ENCODE data around the gene CNOT1.

The CNOT1 gene

GRCh38 chr16:58515125-58515870, 114.3 kb downstream of the CNOT1 start, which contains the start of gene SETD6:
TSS of gene SETD6 (plus strand) at chr16:58515517. CDS start at chr16:58515538, 21 bp downstream.
- peak; percentile 86 for DNase-seq

GRCh38 chr16:58513874-58514273, 115.8 kb downstream of the CNOT1 start:
- no peak for DNase-seq

- peak; percentile 89 for DNase-seq
Measured at GRCh38 chr16:58511933-58512815, 117.5 kb downstream of the CNOT1 start.

- no peak for DNase-seq
Measured at GRCh38 chr16:58510776-58511628, 118.6 kb downstream of the CNOT1 start.

GRCh38 chr16:58510097-58510775, 119.4 kb downstream of the CNOT1 start:
- DNase-seq = no peak

- no peak for DNase-seq
Measured at GRCh38 chr16:58509256-58510096, 120.2 kb downstream of the CNOT1 start.

GRCh38 chr16:58508671-58509251, 120.9 kb downstream of the CNOT1 start:
- no peak for DNase-seq

- no peak for DNase-seq
Measured at GRCh38 chr16:58507963-58508670, 121.5 kb downstream of the CNOT1 start.

- DNase-seq = no peak
Measured at GRCh38 chr16:58507195-58507962, 122.2 kb downstream of the CNOT1 start.

GRCh38 chr16:58506241-58507194, 123.1 kb downstream of the CNOT1 start:
- DNase-seq = no peak

GRCh38 chr16:58503863-58504688, 125.5 kb downstream of the CNOT1 start:
- no peak for DNase-seq

- no peak for DNase-seq
Measured at GRCh38 chr16:58503166-58503862, 126.3 kb downstream of the CNOT1 start.

GRCh38 chr16:58502217-58502921, 127.3 kb downstream of the CNOT1 start:
- DNase-seq = no peak

GRCh38 chr16:58501242-58502131, 128.1 kb downstream of the CNOT1 start:
- DNase-seq = peak; percentile 23

Measured in activated CD4-positive, alpha-beta T cell treated with anti-CD3 and anti-CD28 coated beads, Interleukin-2, Interleukin-6, amounts not matched to agents 100 ng/mL and 50 ng/mL, durations not matched to agents 16 hours and 8 hours (primary cell).